Activated CD8-positive, alpha-beta T cell treated with anti-CD3 and anti-CD28 coated beads for 36 hours (primary cell): ENCODE measurements around the gene MAPK6. TPM values are rescaled to one million over a fixed set of nuclear protein-coding genes. Genes with fewer than 3 reads are reported as not detected.

Experiments used
- ATAC-seq: fragments of 200-7000 bp; cut with Tn5 transposase; one replicate; pipeline ENCODE4 v1.10.0; 2021; ENCODE audit warnings: mild to moderate bottlenecking, moderate library complexity
- CTCF ChIA-PET: fragments of 350-600 bp; sonication (Branson Sonifier 250); formaldehyde crosslinking; loops from one replicate; lab custom pipeline; 2021; ENCODE audit warnings: antibody characterized with exemption; lab: Charles Lee
- POLR2A ChIA-PET: fragments of 350-600 bp; sonication (Branson Sonifier 250); formaldehyde crosslinking; loops from one replicate; lab custom pipeline; 2021; ENCODE audit warnings: antibody characterized with exemption; lab: Charles Lee
- DNase-seq: peaks from one replicate; pipeline ENCODE4 v3.0.0-alpha.2; 2020
- H3K27ac Mint-ChIP-seq: one replicate; pipeline ENCODE4 v1.8.0; 2021; ENCODE audit warnings: mild to moderate bottlenecking, mixed read lengths
- H3K27me3 Mint-ChIP-seq: one replicate; pipeline ENCODE4 v1.8.0; 2021; ENCODE audit warnings: mixed read lengths
- H3K36me3 Mint-ChIP-seq: one replicate; pipeline ENCODE4 v1.8.0; 2021; ENCODE audit warnings: low read depth, mixed read lengths
- H3K4me1 Mint-ChIP-seq: one replicate; pipeline ENCODE4 v1.8.0; 2021; ENCODE audit warnings: low read depth, mixed read lengths
- H3K4me3 Mint-ChIP-seq: one replicate; pipeline ENCODE4 v1.8.0; 2021; ENCODE audit warnings: mild to moderate bottlenecking, moderate library complexity, mixed read lengths
- H3K9me3 Mint-ChIP-seq: one replicate; pipeline ENCODE4 v1.8.0; 2021; ENCODE audit warnings: mixed read lengths
- intact Hi-C: fragments of 100-400 bp; cut with micrococcal nuclease; formaldehyde crosslinking; loops from one replicate; pipeline ENCODE4 v1.10.0; 2022
- total RNA-seq, 2 experiments: library from RNA; stranded (reverse); gene quantifications; one replicate each; pipeline ENCODE4 v1.2.3, GENCODE V29; 2021
- TF ChIP-seq, protein P1 (sequence below): fragments of 200-600 bp; IDR thresholded peaks from one replicate; pipeline ENCODE4 v1.8.0; 2022; ENCODE audit warnings: antibody characterized with exemption, mild to moderate bottlenecking

MAPK6 gene
- total RNA-seq, 2 experiments from 2014 or later = 40.5 to 42.2 TPM

DNA sequence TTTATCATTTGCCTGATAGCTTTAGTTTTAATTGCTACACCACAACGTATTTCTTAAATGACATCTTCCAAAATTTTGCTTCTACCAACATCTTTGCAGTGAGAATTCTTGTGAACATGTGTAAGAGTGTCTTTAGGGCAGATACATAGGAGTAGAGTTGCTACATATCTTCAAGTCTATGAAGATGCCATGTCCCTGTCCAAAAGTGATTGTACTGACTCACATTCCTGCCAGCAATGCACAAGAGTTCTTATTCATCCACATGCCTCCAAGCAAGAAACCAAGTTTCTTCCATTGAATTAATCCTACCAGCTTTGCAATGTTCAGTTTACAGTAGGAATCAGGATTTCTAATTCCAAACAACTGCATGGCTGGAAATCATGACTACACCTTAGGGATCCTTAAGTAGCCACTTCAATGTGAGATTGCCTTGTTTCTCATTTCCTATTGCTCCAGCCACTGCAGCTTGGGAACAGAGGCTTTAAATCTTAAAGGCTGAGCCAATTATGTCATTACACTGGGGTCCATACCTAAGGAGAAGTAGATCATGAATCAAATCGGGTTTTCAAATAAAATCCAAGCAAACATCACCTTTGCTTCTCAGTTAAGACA, 49.1 kb downstream of the MAPK6 start:
- peaks cover 15% of the 10 kb centered on the region for H3K4me1 Mint-ChIP-seq
- ChIA-PET CTCF (interaction anchor here (1.2 to 4.7 kb wide), 4 partner anchors 7 to 157 kb away, joined by 3 to 51 read pairs (median 6); no protein-coding TSS in a partner anchor), POLR2A (interaction anchor here (0.7 to 1.5 kb wide), 2 partner anchors 15 to 119 kb away, joined by 3 to 5 read pairs; no protein-coding TSS in a partner anchor)
- ATAC-seq = no peak
- intact Hi-C loops = no loop called here
- H3K9me3 Mint-ChIP-seq = no peaks in the 10 kb centered on the region
- no peak overlapping the region for H3K4me3 Mint-ChIP-seq
- peaks cover 13% of the 10 kb centered on the region for H3K36me3 Mint-ChIP-seq
- DNase-seq = no peak
- TF ChIP-seq, protein P1, sequence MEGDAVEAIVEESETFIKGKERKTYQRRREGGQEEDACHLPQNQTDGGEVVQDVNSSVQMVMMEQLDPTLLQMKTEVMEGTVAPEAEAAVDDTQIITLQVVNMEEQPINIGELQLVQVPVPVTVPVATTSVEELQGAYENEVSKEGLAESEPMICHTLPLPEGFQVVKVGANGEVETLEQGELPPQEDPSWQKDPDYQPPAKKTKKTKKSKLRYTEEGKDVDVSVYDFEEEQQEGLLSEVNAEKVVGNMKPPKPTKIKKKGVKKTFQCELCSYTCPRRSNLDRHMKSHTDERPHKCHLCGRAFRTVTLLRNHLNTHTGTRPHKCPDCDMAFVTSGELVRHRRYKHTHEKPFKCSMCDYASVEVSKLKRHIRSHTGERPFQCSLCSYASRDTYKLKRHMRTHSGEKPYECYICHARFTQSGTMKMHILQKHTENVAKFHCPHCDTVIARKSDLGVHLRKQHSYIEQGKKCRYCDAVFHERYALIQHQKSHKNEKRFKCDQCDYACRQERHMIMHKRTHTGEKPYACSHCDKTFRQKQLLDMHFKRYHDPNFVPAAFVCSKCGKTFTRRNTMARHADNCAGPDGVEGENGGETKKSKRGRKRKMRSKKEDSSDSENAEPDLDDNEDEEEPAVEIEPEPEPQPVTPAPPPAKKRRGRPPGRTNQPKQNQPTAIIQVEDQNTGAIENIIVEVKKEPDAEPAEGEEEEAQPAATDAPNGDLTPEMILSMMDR = no peak
- H3K27ac Mint-ChIP-seq = no peak overlapping the region
- no peaks in the 10 kb centered on the region for H3K27me3 Mint-ChIP-seq

DNA sequence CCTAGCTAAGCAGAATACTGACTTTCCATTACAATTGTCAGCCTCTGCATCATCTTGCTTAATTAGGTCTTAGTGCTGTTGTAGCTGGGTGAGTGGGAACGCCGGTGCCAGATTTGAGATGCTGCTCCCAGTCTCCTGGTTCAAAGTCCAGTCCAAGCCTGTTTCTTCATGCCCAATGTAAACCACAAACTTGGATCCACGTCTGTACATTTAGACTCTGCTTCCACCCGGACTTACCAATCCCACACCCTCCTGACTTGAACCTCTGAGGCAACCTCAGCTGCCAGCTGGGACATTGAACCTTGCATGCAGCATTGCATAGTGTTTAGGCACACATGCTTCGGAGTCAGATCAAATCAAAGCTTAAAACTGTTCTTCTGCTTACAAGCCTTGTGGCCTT, 50.5 kb downstream of the MAPK6 start:
- Mint-ChIP-seq H3K36me3 (peaks cover 3% of the 10 kb centered on the region), H3K9me3 (no peaks in the 10 kb centered on the region), H3K27ac (no peak overlapping the region), H3K27me3 (no peaks in the 10 kb centered on the region), H3K4me1 (peaks cover 15% of the 10 kb centered on the region), H3K4me3 (no peak overlapping the region)
- TF ChIP-seq, protein P1 = no peak
- DNase-seq (no peak), ATAC-seq (no peak)
- intact Hi-C loops = no loop called here
- ChIA-PET POLR2A (interaction anchor here (0.7 to 0.9 kb wide), 2 partner anchors 14 to 101 kb away, joined by 3 read pairs; no protein-coding TSS in a partner anchor), CTCF (interaction anchor here (0.9 to 4.7 kb wide), 9 partner anchors 9 to 289 kb away, joined by 3 to 51 read pairs (median 3); partner anchors contain the start of gene LEO1)

DNA sequence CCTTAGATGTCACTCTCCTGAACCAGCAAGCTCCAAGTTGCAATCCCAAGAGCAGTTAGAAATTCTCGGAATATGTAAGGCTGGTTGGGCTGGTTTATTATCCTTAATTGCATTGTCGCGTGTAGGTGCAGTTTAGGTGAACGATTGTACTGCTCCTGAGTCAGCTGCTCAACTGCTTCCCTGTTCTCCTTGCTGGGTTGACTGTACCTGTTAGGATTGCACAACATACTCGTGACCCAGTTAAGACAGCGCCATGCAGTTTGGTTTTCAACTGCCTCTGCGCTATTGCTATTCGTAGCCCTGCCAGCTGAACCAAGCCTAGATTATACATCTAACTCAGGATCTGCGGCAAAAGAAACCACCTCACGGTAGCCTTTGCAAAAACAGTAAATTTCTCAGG, 52.6 kb downstream of the MAPK6 start:
- intact Hi-C loops = no loop called here
- H3K4me3 Mint-ChIP-seq = no peak overlapping the region
- DNase-seq (no peak), ATAC-seq (no peak)
- H3K27me3 Mint-ChIP-seq = no peaks in the 10 kb centered on the region
- H3K27ac Mint-ChIP-seq = no peak overlapping the region
- no peaks in the 10 kb centered on the region for H3K9me3 Mint-ChIP-seq
- H3K4me1 Mint-ChIP-seq = peaks cover 13% of the 10 kb centered on the region
- H3K36me3 Mint-ChIP-seq = no peaks in the 10 kb centered on the region
- ChIA-PET CTCF (interaction anchor here (0.9 to 1.2 kb wide), 5 partner anchors 9 to 155 kb away, joined by 3 to 5 read pairs (median 3); no protein-coding TSS in a partner anchor), POLR2A (no interaction called here)
- TF ChIP-seq, protein P1 = no peak

DNA sequence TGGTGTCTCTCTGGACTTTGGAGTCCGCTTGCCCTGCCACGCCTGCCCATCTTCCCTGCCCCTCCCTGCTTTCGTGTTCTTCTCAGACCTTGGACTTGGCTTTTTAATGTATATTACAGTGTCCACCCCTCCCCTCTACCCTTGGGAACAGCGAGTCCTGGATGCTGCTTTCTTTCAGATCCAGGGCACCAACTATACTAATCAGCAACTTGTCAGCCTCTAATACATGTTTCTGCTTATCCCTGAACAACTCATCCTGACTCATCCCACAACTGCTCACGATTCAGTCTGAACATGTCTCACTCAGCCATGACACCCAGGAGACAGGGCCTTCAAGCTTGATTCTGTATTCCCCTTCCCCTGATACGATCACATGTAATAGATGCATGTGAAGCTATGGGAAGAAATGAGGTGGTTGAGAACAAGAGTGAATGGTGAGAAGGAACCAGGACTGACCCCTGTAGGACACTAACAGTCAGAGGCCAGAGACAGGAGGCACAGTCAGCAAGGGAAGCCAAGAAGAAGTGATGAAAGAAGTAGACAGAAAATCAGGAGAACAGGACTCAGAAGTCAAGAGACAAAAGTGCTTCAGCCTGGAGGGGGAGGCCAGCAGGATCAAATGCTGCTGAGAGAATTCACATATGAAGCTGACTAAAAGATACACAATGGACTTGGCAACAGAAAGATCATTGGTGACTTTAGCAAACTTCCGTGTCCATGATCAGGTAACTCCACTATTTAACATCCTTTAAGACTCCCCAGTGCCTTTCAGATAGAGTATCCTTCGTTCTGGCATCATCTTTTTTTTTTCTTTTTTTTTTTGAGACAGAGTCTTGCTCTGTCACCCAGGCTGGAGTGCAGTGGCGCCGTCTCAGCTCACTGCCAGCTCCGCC, 58.1 kb downstream of the MAPK6 start:
- DNase-seq (no peak), ATAC-seq (peak; percentile 55)
- Mint-ChIP-seq H3K9me3 (no peaks in the 10 kb centered on the region), H3K36me3 (no peaks in the 10 kb centered on the region), H3K4me3 (no peak overlapping the region), H3K27ac (no peak overlapping the region), H3K27me3 (no peaks in the 10 kb centered on the region), H3K4me1 (peaks cover 5% of the 10 kb centered on the region)
- intact Hi-C loops = no loop called here
- POLR2A ChIA-PET = interaction anchor here (0.8 to 1.4 kb wide), 2 partner anchors 31 to 105 kb away, joined by 3 to 5 read pairs; partner anchors contain the start of gene LEO1
- CTCF ChIA-PET = interaction anchor here (0.6 to 3.6 kb wide), 12 partner anchors 9 to 105 kb away, joined by 3 to 51 read pairs (median 6); partner anchors contain the start of gene LEO1
- TF ChIP-seq, protein P1 = no peak
